Measurements from ENCODE around the gene ZNF157.

DNA sequence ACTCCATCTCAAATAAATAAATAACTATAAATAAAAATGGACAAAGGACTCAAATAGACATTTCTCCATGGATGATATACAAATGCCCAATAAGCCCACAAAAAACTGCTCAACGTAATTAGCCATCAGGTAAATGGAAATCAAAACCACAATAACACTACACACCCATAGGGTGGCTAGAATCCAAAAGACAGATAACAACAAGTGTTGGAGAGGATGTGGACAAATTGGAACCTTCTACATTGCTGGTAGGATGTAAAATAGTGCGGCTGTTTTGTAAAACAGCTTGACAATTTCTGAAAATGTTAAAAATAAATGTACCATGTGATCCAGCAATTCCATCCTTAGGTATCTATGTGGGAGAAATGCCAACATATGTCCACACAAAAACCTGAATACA, 52.1 kb downstream of the ZNF157 start:
- TF ChIP-seq CTCF (IDR thresholded peaks at IDR 0.05; ENCODE audit: insufficient read depth, low read length, poor library complexity, severe bottlenecking): no peak
- TF ChIP-seq EZH2phosphoT487 (conservative IDR thresholded peaks at IDR 0.05; ENCODE audit: low read length): no peak

All from SU-DHL-6 (cell line).